Thyroid gland (tissue), 4 donors: ENCODE data around the gene EPS15. TPM values are rescaled to one million over a fixed set of nuclear protein-coding genes. Genes with fewer than 3 reads are reported as not detected.
"Not testable (repeated sequence)": the region's sequence is repeated elsewhere in the genome, so short reads cannot be mapped to it uniquely, and the experiment has no call there.

Experiments
- DNase-seq, 2 donors: peaks; one replicate each; pipeline ENCODE4 v3.0.0-alpha.2; 2019
- H3K27ac ChIP-seq, 3 donors: fragments of 200-600 bp; sonication (generic); 1 replicate in 2 of 3; 2 replicates in 1 of 3; pipeline ENCODE4 v1.5.1; 2016 to 2019; ENCODE audit warnings: mild to moderate bottlenecking in 1 of 3, moderate library complexity in 1 of 3
- H3K27me3 ChIP-seq: fragments of 200-600 bp; sonication (generic); one replicate; pipeline ENCODE4 v1.5.1; 2019
- H3K36me3 ChIP-seq, 2 donors: fragments of 200-600 bp; sonication (generic); one replicate each; pipeline ENCODE4 v1.5.1; 2016 to 2019
- H3K4me1 ChIP-seq, 2 donors: fragments of 200-600 bp; sonication (generic); one replicate each; pipeline ENCODE4 v1.5.1; 2017 to 2019
- H3K4me3 ChIP-seq, 3 donors: fragments of 200-600 bp; sonication (generic); replicated peaks in 1 of 3; 1 replicate in 2 of 3; 2 replicates in 1 of 3; pipeline ENCODE4 v1.5.1; 2016; ENCODE audit warnings: mild to moderate bottlenecking in 1 of 3
- H3K9me3 ChIP-seq: fragments of 200-600 bp; sonication (generic); one replicate; pipeline ENCODE4 v1.5.1; 2017
- CTCF ChIP-seq, 6 experiments: fragments of 200-600 bp in 3 of 6; fragments of 450-650 bp in 3 of 6; sonication (generic) in 3 of 6; IDR thresholded peaks; one replicate each; pipeline ENCODE4 v1.5.1; 2016 to 2019; ENCODE audit warnings: antibody characterized with exemption in 6 of 6, mild to moderate bottlenecking in 2 of 6, inconsistent platforms in 1 of 6, moderate library complexity in 1 of 6
- POLR2A ChIP-seq, 2 donors: fragments of 450-650 bp; IDR thresholded peaks; one replicate each; pipeline ENCODE4 v1.6.1; 2017; ENCODE audit warnings: antibody characterized with exemption in 2 of 2, mild to moderate bottlenecking in 2 of 2, moderate library complexity in 1 of 2
- WGBS, 2 donors: methylation state at CpG; one replicate each; pipeline ENCODE4 v1.1.5; 2017; 5-methylcytosine and 5-hydroxymethylcytosine counted together
- intact Hi-C: fragments of 100-400 bp; cut with DNase I; formaldehyde crosslinking; loops from one replicate; pipeline ENCODE4 v1.15.1; 2023
- total RNA-seq, 4 donors: library from RNA; depleted of rRNA; stranded (reverse); fragments of >200 nt; gene quantifications; one replicate each; pipeline ENCODE4 v1.2.3, GENCODE V29; 2016

EPS15 gene
- total RNA-seq, 4 donors from 2014 or later, result 88.0 to 128 (median 102) TPM

- intact Hi-C loops, result no loop called here
- DNase-seq, result no peak
- TF ChIP-seq CTCF (IDR thresholded peaks at IDR 0.05) (no peak), POLR2A (IDR thresholded peaks at IDR 0.05) (no peak)
- Histone ChIP-seq H3K4me1 (no peaks in the 10 kb centered on the region), H3K4me3 (no peak overlapping the region), H3K36me3 (peaks cover 0 to 3% of the 10 kb centered on the region in 2 donors), H3K27me3 (no peaks in the 10 kb centered on the region), H3K27ac (no peak overlapping the region), H3K9me3 (no peaks in the 10 kb centered on the region)
- WGBS, 2 donors, result 89 to 92% methylated on average over 5 of the region's 5 CpGs
These were observed 101.3 kb downstream of the EPS15 start for GRCh38 chr1:51417496-51418383.

GRCh38 chr1:51416910-51417309, 102.2 kb downstream of the EPS15 start:
- Histone ChIP-seq H3K4me3 (no peak overlapping the region), H3K4me1 (no peaks in the 10 kb centered on the region), H3K9me3 (no peaks in the 10 kb centered on the region), H3K36me3 (peaks cover 0 to 3% of the 10 kb centered on the region in 2 donors), H3K27ac (no peak overlapping the region), H3K27me3 (no peaks in the 10 kb centered on the region)
- intact Hi-C loops, result no loop called here
- no peak for DNase-seq
- no peak for TF ChIP-seq POLR2A (IDR thresholded peaks at IDR 0.05)
- no peak for TF ChIP-seq CTCF (IDR thresholded peaks at IDR 0.05)

GRCh38 chr1:51415963-51416362, 103.1 kb downstream of the EPS15 start:
- H3K27me3 ChIP-seq, result no peaks in the 10 kb centered on the region
- 80 to 83% methylated on average over 2 of the region's 2 CpGs for WGBS, 2 donors
- intact Hi-C loops, result no loop called here
- no peak for TF ChIP-seq CTCF (IDR thresholded peaks at IDR 0.05)
- no peak for TF ChIP-seq POLR2A (IDR thresholded peaks at IDR 0.05)
- H3K9me3 ChIP-seq, result no peaks in the 10 kb centered on the region
- no peak overlapping the region for H3K4me3 ChIP-seq
- no peak overlapping the region for H3K27ac ChIP-seq
- DNase-seq, result no peak
- H3K4me1 ChIP-seq, result no peaks in the 10 kb centered on the region
- peaks cover 0 to under 1% of the 10 kb centered on the region in 2 donors for H3K36me3 ChIP-seq

GRCh38 chr1:51414811-51415210, 104.3 kb downstream of the EPS15 start:
- Histone ChIP-seq H3K27ac (no peak overlapping the region), H3K4me3 (no peak overlapping the region), H3K27me3 (no peaks in the 10 kb centered on the region), H3K36me3 (no peaks in the 10 kb centered on the region), H3K4me1 (no peaks in the 10 kb centered on the region), H3K9me3 (no peaks in the 10 kb centered on the region)
- DNase-seq, result no peak
- intact Hi-C loops, result no loop called here
- TF ChIP-seq CTCF (IDR thresholded peaks at IDR 0.05) (no peak), POLR2A (IDR thresholded peaks at IDR 0.05) (no peak)

- H3K4me1 ChIP-seq, H3K9me3 ChIP-seq, H3K27me3 ChIP-seq, intact Hi-C loops, H3K4me3 ChIP-seq, DNase-seq, H3K27ac ChIP-seq: not testable (repeated sequence)
- WGBS, 2 donors, result 95 to 96% methylated on average over 5 of the region's 5 CpGs
- peaks cover 15% of the 10 kb centered on the region in 2 donors for H3K36me3 ChIP-seq
These were observed 107.2 kb downstream of the EPS15 start for GRCh38 chr1:51411820-51412219.
